ENCODE data around the gene MAST3. TPM values are rescaled to one million over a fixed set of nuclear protein-coding genes. Genes with fewer than 3 reads are reported as not detected.

MAST3 gene
- total and polyA plus RNA-seq, 2 of the 13 experiments (the other 11 are each of a cell fraction or from before 2014, with no cell fraction given): 4.1 to 4.6 TPM

GRCh38 chr19:18109341-18109732 is 11.8 kb downstream of the MAST3 start (continued):
- TF ChIP-seq ZNF558 (CRISPR knock-in tag; IDR thresholded peaks at IDR 0.05; ENCODE audit: borderline replicate concordance) (no peak), ZBTB20 (CRISPR knock-in tag; IDR thresholded peaks at IDR 0.05; ENCODE audit: borderline replicate concordance, low read depth) (peak; percentile 76; the same call in 1 of the 2 replicates), TERF1 (CRISPR knock-in tag; IDR thresholded peaks at IDR 0.05) (no peak), IKZF4 (CRISPR knock-in tag; IDR thresholded peaks at IDR 0.05; ENCODE audit: borderline replicate concordance, low read depth, not compliant biosample characterization) (no peak), ZXDC (CRISPR knock-in tag; IDR thresholded peaks at IDR 0.05) (no peak), SRY (CRISPR knock-in tag; IDR thresholded peaks at IDR 0.05) (no peak), ZNF430 (CRISPR knock-in tag; IDR thresholded peaks at IDR 0.05) (peak; percentile 72; the same call in 1 of the 2 replicates), KDM3A (CRISPR knock-in tag; IDR thresholded peaks at IDR 0.05; ENCODE audit: low read depth) (peak; percentile 81), PAF1 (CRISPR knock-in tag; IDR thresholded peaks at IDR 0.05) (no peak), ZNF317 (CRISPR knock-in tag; IDR thresholded peaks at IDR 0.05) (no peak; the same call in 1 of the 2 replicates), ISL2 (CRISPR knock-in tag; IDR thresholded peaks at IDR 0.05) (no peak), ZC3H13 (CRISPR knock-in tag; IDR thresholded peaks at IDR 0.05) (no peak), NFIB (CRISPR knock-in tag; IDR thresholded peaks at IDR 0.05; ENCODE audit: borderline replicate concordance) (no peak), ZNF891 (CRISPR knock-in tag; IDR thresholded peaks at IDR 0.05) (no peak), PHF8 (CRISPR knock-in tag; IDR thresholded peaks at IDR 0.05) (peak; percentile 9; the same call in 1 of the 2 replicates), SP4 (CRISPR knock-in tag; IDR thresholded peaks at IDR 0.05) (no peak), SALL2 (CRISPR knock-in tag; IDR thresholded peaks at IDR 0.05) (0 out of 2 replicates have a peak, but pooled peaks have one; percentile 23), ATRX (CRISPR knock-in tag; IDR thresholded peaks at IDR 0.05; ENCODE audit: borderline replicate concordance) (no peak), PTBP1 (IDR thresholded peaks at IDR 0.05; ENCODE audit: low read depth, low read length, poor library complexity, severe bottlenecking) (no peak), RFX3 (CRISPR knock-in tag; IDR thresholded peaks at IDR 0.05) (no peak)
- TF ChIP-seq, protein P1, sequence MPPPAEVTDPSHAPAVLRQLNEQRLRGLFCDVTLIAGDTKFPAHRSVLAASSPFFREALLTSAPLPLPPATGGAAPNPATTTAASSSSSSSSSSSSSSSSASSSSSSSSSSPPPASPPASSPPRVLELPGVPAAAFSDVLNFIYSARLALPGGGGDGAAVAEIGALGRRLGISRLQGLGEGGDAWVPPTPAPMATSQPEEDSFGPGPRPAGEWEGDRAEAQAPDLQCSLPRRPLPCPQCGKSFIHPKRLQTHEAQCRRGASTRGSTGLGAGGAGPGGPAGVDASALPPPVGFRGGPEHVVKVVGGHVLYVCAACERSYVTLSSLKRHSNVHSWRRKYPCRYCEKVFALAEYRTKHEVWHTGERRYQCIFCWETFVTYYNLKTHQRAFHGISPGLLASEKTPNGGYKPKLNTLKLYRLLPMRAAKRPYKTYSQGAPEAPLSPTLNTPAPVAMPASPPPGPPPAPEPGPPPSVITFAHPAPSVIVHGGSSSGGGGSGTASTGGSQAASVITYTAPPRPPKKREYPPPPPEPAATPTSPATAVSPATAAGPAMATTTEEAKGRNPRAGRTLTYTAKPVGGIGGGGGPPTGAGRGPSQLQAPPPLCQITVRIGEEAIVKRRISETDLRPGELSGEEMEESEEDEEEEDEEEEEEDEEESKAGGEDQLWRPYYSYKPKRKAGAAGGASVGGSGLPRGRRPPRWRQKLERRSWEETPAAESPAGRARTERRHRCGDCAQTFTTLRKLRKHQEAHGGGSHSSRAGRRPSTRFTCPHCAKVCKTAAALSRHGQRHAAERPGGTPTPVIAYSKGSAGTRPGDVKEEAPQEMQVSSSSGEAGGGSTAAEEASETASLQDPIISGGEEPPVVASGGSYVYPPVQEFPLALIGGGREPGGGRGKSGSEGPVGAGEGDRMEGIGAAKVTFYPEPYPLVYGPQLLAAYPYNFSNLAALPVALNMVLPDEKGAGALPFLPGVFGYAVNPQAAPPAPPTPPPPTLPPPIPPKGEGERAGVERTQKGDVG (CRISPR knock-in tag; IDR thresholded peaks at IDR 0.05; ENCODE audit: borderline replicate concordance): no peak
- TF ChIP-seq, protein P2, sequence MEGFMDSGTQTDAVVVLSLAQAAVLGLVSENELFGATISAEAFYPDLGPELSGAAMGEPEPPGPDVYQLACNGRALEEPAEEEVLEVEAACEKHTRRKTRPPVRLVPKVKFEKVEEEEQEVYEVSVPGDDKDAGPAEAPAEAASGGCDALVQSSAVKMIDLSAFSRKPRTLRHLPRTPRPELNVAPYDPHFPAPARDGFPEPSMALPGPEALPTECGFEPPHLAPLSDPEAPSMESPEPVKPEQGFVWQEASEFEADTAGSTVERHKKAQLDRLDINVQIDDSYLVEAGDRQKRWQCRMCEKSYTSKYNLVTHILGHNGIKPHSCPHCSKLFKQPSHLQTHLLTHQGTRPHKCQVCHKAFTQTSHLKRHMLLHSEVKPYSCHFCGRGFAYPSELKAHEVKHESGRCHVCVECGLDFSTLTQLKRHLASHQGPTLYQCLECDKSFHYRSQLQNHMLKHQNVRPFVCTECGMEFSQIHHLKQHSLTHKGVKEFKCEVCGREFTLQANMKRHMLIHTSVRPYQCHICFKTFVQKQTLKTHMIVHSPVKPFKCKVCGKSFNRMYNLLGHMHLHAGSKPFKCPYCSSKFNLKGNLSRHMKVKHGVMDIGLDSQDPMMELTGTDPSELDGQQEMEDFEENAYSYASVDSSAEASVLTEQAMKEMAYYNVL (CRISPR knock-in tag; IDR thresholded peaks at IDR 0.05; ENCODE audit: borderline replicate concordance): peak; percentile 9; the same call in 1 of the 2 replicates

All from HepG2 (cell line).